GM12878 (cell line): ENCODE data around the gene PLEKHH2. TPM values are rescaled to one million over a fixed set of nuclear protein-coding genes. Genes with fewer than 3 reads are reported as not detected.

ENCODE experiments used
- ATAC-seq: fragments of 200-7000 bp; cut with Tn5 transposase; 3 replicates; pipeline ENCODE4 v1.9.1; 2020; ENCODE audit warnings: mild to moderate bottlenecking, moderate library complexity
- BruUV-seq: library from RNA; stranded (reverse); fragments of 400-500 nt; replicated peaks from 2 replicates; lab custom pipeline; 2021; lab: Mats Ljungman, UMichigan
- CTCF ChIA-PET: fragments of 300-600 bp; sonication (Branson Sonifier 250); formaldehyde crosslinking; extraction: SDS; loops from one replicate; lab custom pipeline; 2021; ENCODE audit warnings: inconsistent platforms; lab: Yijun Ruan, JAX
- POLR2A ChIA-PET: fragments of 350-600 bp; formaldehyde crosslinking; extraction: SDS; loops from one replicate; lab custom pipeline; 2021; ENCODE audit warnings: inconsistent platforms; lab: Charles Lee
- RAD21 ChIA-PET: fragments of 300-600 bp; sonication (Branson Sonifier 250); formaldehyde crosslinking; loops from one replicate; lab custom pipeline; 2023; ENCODE audit warnings: antibody characterized with exemption; ENCODE audit not compliant: unreplicated experiment; lab: Charles Lee
- SMC1A ChIA-PET: fragments of 300-600 bp; sonication (Branson Sonifier 250); formaldehyde crosslinking; loops from one replicate; lab custom pipeline; 2023; ENCODE audit not compliant: unreplicated experiment, uncharacterized antibody; lab: Charles Lee
- DNase-seq: peaks from one replicate; pipeline ENCODE4 v3.0.0-alpha.2; 2011; ENCODE audit warnings: low read depth, low spot score
- FAIRE-seq: peaks from 3 replicates; lab custom pipeline; 2011; peaks lifted over from hg19 to GRCh38; lab: Jason Lieb, UNC
- H2AFZ ChIP-seq: 2 replicates; pipeline ENCODE4 v1.6.0; 2011; ENCODE audit warnings: low read depth, low read length, control low read depth; ENCODE audit not compliant: control insufficient read depth
- H3K27ac ChIP-seq: 2 replicates; pipeline ENCODE4 v1.5.1; 2011; ENCODE audit warnings: control low read depth; ENCODE audit not compliant: control insufficient read depth, insufficient read depth
- H3K27me3 ChIP-seq, 2 experiments: replicated peaks in 1 of 2; 2 replicates each; pipeline versions ENCODE4 v1.6.0 to v1.6.1; 2011; ENCODE audit warnings: low read length in 1 of 2; ENCODE audit not compliant: control insufficient read depth in 2 of 2, insufficient read depth in 2 of 2
- H3K36me3 ChIP-seq, 2 experiments: 2 replicates each; pipeline ENCODE4 v1.5.1; 2011; ENCODE audit warnings: low read length in 1 of 2; ENCODE audit not compliant: control insufficient read depth in 2 of 2, insufficient read depth in 2 of 2
- H3K4me1 ChIP-seq: 2 replicates; pipeline ENCODE4 v1.6.1; 2011; ENCODE audit warnings: mild to moderate bottlenecking, low read length, moderate library complexity, mixed read lengths; ENCODE audit not compliant: control insufficient read depth, insufficient read depth
- H3K4me2 ChIP-seq: 2 replicates; pipeline ENCODE4 v1.6.0; 2011; ENCODE audit warnings: control low read depth; ENCODE audit not compliant: control insufficient read depth, insufficient read depth
- H3K4me3 ChIP-seq: fragments of 200-600 bp; sonication (generic); 2 replicates; pipeline ENCODE4 v1.5.1; 2016
- H3K79me2 ChIP-seq: 2 replicates; pipeline ENCODE4 v1.6.0; 2011; ENCODE audit warnings: low read length; ENCODE audit not compliant: control insufficient read depth, insufficient read depth
- H3K9ac ChIP-seq: 2 replicates; pipeline ENCODE4 v1.8.0; 2011; ENCODE audit warnings: low read length, control low read depth, mixed read lengths; ENCODE audit not compliant: control insufficient read depth, insufficient read depth
- H3K9me3 ChIP-seq: replicated peaks from 3 replicates; pipeline ENCODE4 v1.5.1; 2011; ENCODE audit warnings: mild to moderate bottlenecking, low read length; ENCODE audit not compliant: control insufficient read depth, insufficient read depth
- H4K20me1 ChIP-seq: 2 replicates; pipeline ENCODE4 v1.6.0; 2011; ENCODE audit not compliant: control insufficient read depth, insufficient read depth
- BCLAF1 ChIP-seq: fragments of 450-650 bp; IDR thresholded peaks from 2 replicates; pipeline ENCODE4 v1.6.1; 2017; ENCODE audit warnings: antibody characterized with exemption, mild to moderate bottlenecking, moderate library complexity
- CREB1 ChIP-seq: IDR thresholded peaks from 2 replicates; pipeline ENCODE4 v1.6.1; 2012; ENCODE audit warnings: low read depth, mild to moderate bottlenecking, inconsistent platforms
- DPF2 ChIP-seq: fragments of 450-650 bp; IDR thresholded peaks from 2 replicates; pipeline ENCODE4 v1.6.1; 2017; ENCODE audit warnings: mild to moderate bottlenecking
- HDAC2 ChIP-seq: fragments of 200-600 bp; sonication (generic); IDR thresholded peaks from 2 replicates; pipeline ENCODE4 v1.6.1; 2017
- HDGF ChIP-seq: fragments of 450-650 bp; IDR thresholded peaks from 2 replicates; pipeline ENCODE4 v1.6.1; 2016; ENCODE audit warnings: antibody characterized with exemption
- MEF2B ChIP-seq: fragments of 450-650 bp; IDR thresholded peaks from 2 replicates; pipeline ENCODE4 v1.6.1; 2018; ENCODE audit warnings: mild to moderate bottlenecking, moderate library complexity; ENCODE audit not compliant: partially characterized antibody, poor library complexity, severe bottlenecking
- MTA3 ChIP-seq: IDR thresholded peaks from 2 replicates; pipeline ENCODE4 v1.6.1; 2012; ENCODE audit warnings: low read length, inconsistent platforms, borderline replicate concordance
- RELB ChIP-seq: fragments of 450-650 bp; IDR thresholded peaks from 2 replicates; pipeline ENCODE4 v1.6.1; 2017; ENCODE audit warnings: low read depth, mild to moderate bottlenecking, moderate library complexity
- RUNX3 ChIP-seq: IDR thresholded peaks from 2 replicates; pipeline ENCODE4 v1.6.1; 2012; ENCODE audit warnings: low read length, inconsistent platforms
- TCF3 ChIP-seq: IDR thresholded peaks from 2 replicates; pipeline ENCODE4 v1.6.1; 2012; ENCODE audit warnings: low read depth, mild to moderate bottlenecking, low read length, borderline replicate concordance; ENCODE audit not compliant: insufficient read depth
- USF2 ChIP-seq: IDR thresholded peaks from 2 replicates; pipeline ENCODE4 v1.6.1; 2011; ENCODE audit warnings: low read depth, low read length, improper control_type of control experiment, borderline replicate concordance
- ZNF207 ChIP-seq: fragments of 450-650 bp; IDR thresholded peaks from 2 replicates; pipeline ENCODE4 v1.6.1; 2014; ENCODE audit warnings: antibody characterized with exemption, mild to moderate bottlenecking, borderline replicate concordance
- ZNF592 ChIP-seq: fragments of 450-650 bp; IDR thresholded peaks from 2 replicates; pipeline ENCODE4 v1.6.1; 2017; ENCODE audit warnings: mild to moderate bottlenecking, moderate library complexity
- ZSCAN29 ChIP-seq: fragments of 450-650 bp; IDR thresholded peaks from 2 replicates; pipeline ENCODE4 v1.6.1; 2017; ENCODE audit warnings: mild to moderate bottlenecking, moderate library complexity
- WGBS: methylation state at CpG from one replicate; pipeline ENCODE4 v1.1.6; 2016; ENCODE audit warnings: low lambda C conversion rate; ENCODE audit not compliant: insufficient replicate concordance, insufficient coverage; ENCODE audit errors: missing lambda C conversion rate; 5-methylcytosine and 5-hydroxymethylcytosine counted together
- in situ Hi-C: fragments of 300-500 bp; cut with MboI; formaldehyde crosslinking; loops from 9 replicates; pipeline ENCODE4 v1.14.3; 2018; ENCODE audit warnings: mixed read lengths
- intact Hi-C: fragments of 100-400 bp; cut with micrococcal nuclease; formaldehyde crosslinking; loops from one replicate; pipeline ENCODE4 v1.14.2; 2022; ENCODE audit not compliant: unreplicated experiment
- polyA plus RNA-seq, 11 experiments: library from polyadenylated mRNA; depleted of rRNA in 4 of 11; unstranded in 6 of 11; stranded (reverse) in 5 of 11; fragments of >200 nt; fragmentation: Nextera tagmentation in 4 of 11; fragmentation: Illumina TruSeq in 1 of 11; extraction: Ambion mirVana in 4 of 11; extraction: Trizol in 1 of 11; gene quantifications; 1 replicate in 1 of 11; 2 replicates in 10 of 11; pipeline versions ENCODE4 v1.2.1 to v1.2.3, GENCODE V29; 2011 to 2016; ENCODE audit warnings: inconsistent platforms in 2 of 11, missing spikeins in 2 of 11, low read depth in 1 of 11
- total RNA-seq, 4 experiments: library from RNA; depleted of rRNA in 3 of 4; stranded (reverse); fragments of >200 nt in 3 of 4; fragmentation: Illumina TruSeq in 1 of 4; extraction: Trizol in 1 of 4; gene quantifications; 2 replicates each; pipeline versions ENCODE4 v1.2.1 to v1.2.3, GENCODE V29; 2013 to 2021

Gene PLEKHH2
- total and polyA plus RNA-seq, 10 of the 15 experiments (the other 5 are each of a cell fraction or from before 2014, with no cell fraction given): not detected

GRCh38 chr2:43752302-43752701 lies 115.2 kb downstream of the PLEKHH2 start (continued):
- TF ChIP-seq ZNF592: no peak
- no peak for TF ChIP-seq RUNX3
- TF ChIP-seq HDAC2: no peak
- no peak for TF ChIP-seq HDGF

GRCh38 chr2:43754180-43754579 lies 117.1 kb downstream of the PLEKHH2 start:
- ATAC-seq (no peak), DNase-seq (no peak), FAIRE-seq (no peak)
- Histone ChIP-seq H3K4me1 (no peaks in the 10 kb centered on the region), H3K9ac (no peak overlapping the region), H3K27ac (no peak overlapping the region), H3K9me3 (no peaks in the 10 kb centered on the region), H3K79me2 (no peaks in the 10 kb centered on the region), H3K4me2 (no peak overlapping the region), H3K4me3 (no peak overlapping the region), H3K27me3 (peaks cover 0 to 3% of the 10 kb centered on the region in 2 experiments; a peak in 1 of 4 replicates), H2AFZ (no peak overlapping the region), H4K20me1 (no peaks in the 10 kb centered on the region), H3K36me3 (no peaks in the 10 kb centered on the region)
- RAD21 ChIA-PET: no interaction called here
- SMC1A ChIA-PET: no interaction called here
- 48% methylated on average over 7 of the region's 7 CpGs for WGBS
- CTCF ChIA-PET: no interaction called here
- in situ Hi-C loops (no loop called here), intact Hi-C loops (no loop called here)
- no TSS peak for BruUV-seq
- POLR2A ChIA-PET: no interaction called here
- TF ChIP-seq HDGF (no peak), ZSCAN29 (no peak), CREB1 (no peak), USF2 (no peak), ZNF207 (no peak), RELB (no peak), MTA3 (no peak), BCLAF1 (no peak), TCF3 (no peak), DPF2 (no peak), MEF2B (no peak)
